Fibroblast of villous mesenchyme (primary cell): Measurements from ENCODE around the gene S1PR3. TPM values are rescaled to one million over a fixed set of nuclear protein-coding genes. Genes with fewer than 3 reads are reported as not detected.

Experiments
- DNase-seq: peaks from one replicate; pipeline ENCODE4 v3.0.0-alpha.2; 2010; ENCODE audit warnings: low read depth
- H3K4me3 ChIP-seq: 2 replicates; pipeline ENCODE4 v1.5.1; 2011; ENCODE audit warnings: low read depth, mild to moderate bottlenecking, low read length
- total RNA-seq: library from RNA; depleted of rRNA; stranded (reverse); fragments of >200 nt; gene quantifications from 2 replicates; pipeline ENCODE4 v1.2.3, GENCODE V29; 2012
- TF ChIP-seq, protein P1 (sequence below): IDR thresholded peaks from 2 replicates; pipeline ENCODE4 v1.5.1; 2012; ENCODE audit warnings: low read depth, mild to moderate bottlenecking, low read length; ENCODE audit not compliant: insufficient read depth

Gene S1PR3
- total RNA-seq, 1 donor, result 279 TPM

DNA sequence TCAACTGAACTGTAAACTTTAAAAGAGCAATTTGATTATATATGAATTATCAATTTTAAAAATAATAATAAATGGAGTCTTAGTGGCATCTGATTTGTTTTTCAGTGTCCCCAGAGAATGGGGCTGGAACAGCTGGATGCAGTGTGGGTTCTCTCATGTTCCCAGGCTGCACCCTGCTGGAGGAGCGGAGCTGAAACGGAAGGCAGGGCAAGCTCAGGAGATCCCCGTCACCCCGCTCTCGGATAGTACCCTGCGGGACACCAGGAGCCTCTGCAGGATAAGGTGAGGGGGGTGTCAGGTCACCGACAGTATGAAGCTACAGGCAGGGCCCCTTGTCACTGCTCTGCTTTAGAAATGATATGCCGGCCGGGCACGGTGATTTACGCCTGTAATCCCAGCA lies 57.3 kb downstream of the S1PR3 start:
- TF ChIP-seq, protein P1, sequence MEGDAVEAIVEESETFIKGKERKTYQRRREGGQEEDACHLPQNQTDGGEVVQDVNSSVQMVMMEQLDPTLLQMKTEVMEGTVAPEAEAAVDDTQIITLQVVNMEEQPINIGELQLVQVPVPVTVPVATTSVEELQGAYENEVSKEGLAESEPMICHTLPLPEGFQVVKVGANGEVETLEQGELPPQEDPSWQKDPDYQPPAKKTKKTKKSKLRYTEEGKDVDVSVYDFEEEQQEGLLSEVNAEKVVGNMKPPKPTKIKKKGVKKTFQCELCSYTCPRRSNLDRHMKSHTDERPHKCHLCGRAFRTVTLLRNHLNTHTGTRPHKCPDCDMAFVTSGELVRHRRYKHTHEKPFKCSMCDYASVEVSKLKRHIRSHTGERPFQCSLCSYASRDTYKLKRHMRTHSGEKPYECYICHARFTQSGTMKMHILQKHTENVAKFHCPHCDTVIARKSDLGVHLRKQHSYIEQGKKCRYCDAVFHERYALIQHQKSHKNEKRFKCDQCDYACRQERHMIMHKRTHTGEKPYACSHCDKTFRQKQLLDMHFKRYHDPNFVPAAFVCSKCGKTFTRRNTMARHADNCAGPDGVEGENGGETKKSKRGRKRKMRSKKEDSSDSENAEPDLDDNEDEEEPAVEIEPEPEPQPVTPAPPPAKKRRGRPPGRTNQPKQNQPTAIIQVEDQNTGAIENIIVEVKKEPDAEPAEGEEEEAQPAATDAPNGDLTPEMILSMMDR, result no peak
- no peak overlapping the region for H3K4me3 ChIP-seq
- no peak for DNase-seq

DNA sequence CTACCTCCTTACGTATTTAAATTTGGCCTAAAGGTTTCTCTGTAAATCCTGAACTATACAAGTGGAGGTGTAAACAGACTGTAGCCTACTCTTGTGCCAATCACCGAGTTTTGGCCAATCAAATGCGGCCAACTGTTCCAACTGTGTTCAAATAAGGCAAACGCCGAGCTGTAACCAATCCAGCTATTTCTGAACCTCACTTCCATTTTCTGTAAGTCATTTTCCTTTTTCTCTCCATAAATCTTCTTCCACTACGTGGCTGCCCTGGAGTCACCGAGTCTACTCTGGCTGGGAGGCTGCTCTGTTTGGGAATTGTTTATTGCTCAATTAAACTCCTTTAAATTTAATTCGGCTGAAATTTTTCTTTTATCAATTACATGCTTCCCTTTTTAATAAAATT lies 58.4 kb downstream of the S1PR3 start:
- DNase-seq, result no peak
- H3K4me3 ChIP-seq, result no peak overlapping the region
- TF ChIP-seq, protein P1, result no peak

DNA sequence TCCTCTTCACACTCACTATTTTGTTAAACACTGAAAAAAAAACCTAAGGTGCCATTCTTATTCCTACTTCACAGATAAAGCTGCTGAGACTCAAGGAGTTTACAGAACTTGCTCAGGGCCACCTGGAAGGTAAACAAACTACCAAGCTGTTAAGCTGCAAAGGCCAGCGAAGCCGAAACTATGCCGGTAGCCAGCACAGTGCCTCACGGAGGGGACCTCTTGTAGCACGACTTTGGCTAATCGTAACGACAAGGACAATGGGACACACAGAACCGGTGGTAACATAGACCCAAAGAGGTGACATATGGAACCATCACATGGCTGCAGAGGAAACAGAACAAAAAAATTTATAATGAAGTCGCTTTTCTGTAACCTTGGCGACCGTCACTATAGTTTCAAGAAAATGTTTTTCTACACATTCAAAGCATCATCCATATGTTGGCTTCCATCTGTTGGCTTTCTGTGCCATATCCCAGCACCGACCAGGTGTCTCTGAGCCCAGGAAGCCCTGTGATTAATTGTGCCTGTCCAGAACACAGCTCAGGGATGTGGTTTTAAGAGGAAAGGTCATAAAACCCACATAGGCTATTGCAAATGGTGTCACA lies 60.3 kb downstream of the S1PR3 start:
- TF ChIP-seq, protein P1, result no peak
- H3K4me3 ChIP-seq, result no peak overlapping the region
- no peak for DNase-seq

DNA sequence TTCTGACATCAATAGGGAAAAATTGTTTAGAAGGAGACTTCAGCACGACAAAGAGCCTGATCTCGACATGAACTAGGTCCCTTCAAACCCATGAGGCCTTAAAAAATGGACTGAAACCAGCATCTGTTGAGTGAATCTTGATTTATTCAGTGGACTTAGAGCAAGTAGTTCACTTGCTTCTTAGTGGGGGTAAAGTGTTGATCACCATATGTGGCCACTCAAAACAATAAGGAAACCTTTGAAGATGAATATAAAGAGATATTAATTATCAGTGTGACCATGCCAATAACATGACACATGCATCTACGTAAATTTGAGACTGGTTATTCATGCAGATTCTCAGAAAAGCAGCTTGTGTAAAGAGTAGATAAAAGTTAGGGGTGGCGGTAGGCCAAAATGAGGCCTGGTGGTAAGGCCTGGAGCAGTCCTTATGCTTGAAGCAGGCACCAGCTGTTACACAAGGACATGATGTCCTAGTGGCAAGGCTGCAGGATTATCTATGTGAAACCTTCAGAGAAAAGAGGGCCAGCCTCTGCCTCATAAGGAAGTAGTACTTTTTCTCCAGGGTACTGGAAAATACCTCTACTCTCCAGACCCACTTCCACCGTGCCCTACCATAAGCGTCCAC lies 61.3 kb downstream of the S1PR3 start:
- DNase-seq, result peak; percentile 5
- TF ChIP-seq, protein P1, result no peak

DNA sequence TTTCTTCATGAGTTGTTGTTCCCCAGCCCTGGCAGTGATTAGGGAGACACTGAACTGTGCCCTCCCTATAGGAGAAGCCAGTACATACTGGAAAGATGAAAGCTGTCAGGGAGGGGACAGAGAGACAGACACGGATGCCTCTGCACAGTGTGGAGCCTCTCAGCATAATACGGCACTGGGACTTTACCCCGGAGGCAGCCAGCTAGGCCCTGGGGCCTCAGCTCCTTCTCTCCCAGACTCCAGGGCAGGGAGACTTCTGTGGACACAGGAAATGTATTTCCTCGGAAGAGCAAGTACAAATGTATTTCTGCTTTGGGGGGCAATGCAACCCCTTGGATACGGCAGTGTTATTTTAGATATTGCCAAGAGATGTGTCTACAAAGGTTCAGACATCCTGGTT lies 62.0 kb downstream of the S1PR3 start:
- TF ChIP-seq, protein P1, result no peak
- no peak for DNase-seq
- no peak overlapping the region for H3K4me3 ChIP-seq

More for the DNA sequence above, 61.3 kb downstream of the S1PR3 start:
- no peak overlapping the region for H3K4me3 ChIP-seq

Other genes starting within 250 kb of the S1PR3 start
- gene SHC3, start 187.3 kb downstream of the S1PR3 start, total RNA-seq, result 7.4 and 11.7 TPM in 2 replicates